ENCODE measurements around the gene ITGB1.
"Not testable (repeated sequence)": the region's sequence is repeated elsewhere in the genome, so short reads cannot be mapped to it uniquely, and the experiment has no call there.

Gene ITGB1

DNA sequence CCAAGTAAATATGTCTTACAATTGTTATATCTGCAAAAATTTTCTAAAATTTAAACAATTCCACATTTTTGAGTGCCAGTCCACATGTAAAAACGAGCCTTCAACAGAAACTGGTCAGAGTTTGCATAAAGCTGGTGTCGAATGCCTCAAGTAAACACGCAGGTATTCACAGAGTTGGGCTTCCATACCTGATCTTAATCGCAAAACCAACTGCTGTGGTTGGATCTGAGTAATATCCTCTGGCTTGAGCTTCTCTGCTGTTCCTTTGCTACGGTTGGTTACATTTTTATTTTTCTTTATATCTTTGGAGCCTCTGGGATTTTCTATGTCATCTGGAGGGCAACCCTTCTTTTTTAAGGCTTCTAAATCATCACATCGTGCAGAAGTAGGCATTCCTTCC lies 28.4 kb downstream of the ITGB1 start:
- DNase-seq: no peak

DNA sequence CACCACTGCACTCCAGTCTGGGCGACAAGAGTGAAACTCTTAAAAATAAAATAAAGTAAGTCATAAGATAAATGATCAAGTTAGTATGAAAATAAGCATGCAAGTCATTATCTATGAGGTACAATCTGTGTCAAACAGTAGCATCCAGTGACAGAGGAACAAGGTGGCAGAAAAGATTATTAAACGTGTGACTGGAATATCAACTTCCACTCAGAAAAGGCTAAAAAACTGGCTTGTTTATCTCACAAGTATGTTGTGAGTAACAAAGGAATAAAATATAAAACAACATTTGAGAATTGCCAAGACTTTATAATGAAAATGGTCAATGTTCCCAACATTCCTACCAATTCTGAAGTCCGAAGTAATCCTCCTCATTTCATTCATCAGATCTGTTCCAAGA lies 30.3 kb downstream of the ITGB1 start:
- no peak for DNase-seq

DNA sequence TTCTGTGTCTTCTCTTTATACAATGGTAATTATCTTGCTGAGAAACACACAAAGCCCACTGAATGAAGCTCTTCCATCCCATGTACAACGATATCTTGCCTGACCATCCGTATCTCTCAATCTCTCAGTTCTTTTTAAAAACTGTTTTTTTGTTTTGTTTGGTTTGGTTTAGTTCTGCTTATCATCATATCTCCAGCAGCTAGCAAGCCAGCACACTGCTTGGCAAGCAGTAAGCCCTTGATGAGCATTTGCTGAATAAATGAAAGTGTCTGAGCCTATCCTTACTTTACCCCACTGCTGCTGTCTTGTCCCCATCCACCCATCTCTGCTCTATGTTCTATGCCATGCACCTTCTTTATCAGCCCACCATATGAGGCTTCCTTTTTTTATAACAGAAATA lies 34.2 kb downstream of the ITGB1 start:
- DNase-seq: no peak

DNA sequence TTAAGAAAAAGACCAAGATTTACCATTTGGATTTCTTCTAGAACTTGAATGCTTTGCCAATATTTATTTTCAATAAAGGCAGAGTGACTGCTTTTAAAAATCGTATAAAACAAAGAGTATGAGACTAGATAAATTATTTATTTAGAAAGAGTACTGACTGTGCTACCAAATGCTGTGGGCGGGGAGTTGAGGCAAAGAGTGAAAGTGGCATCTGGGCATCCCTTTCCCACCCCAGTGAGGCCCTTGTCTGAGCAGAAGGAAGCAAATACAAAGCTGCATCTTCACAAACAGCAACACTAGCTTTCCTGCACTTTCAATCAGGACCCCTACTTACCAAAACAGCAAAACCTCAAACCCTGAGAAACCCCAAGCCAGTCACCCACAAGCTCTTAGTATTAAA lies 34.9 kb downstream of the ITGB1 start:
- DNase-seq: no peak

DNA sequence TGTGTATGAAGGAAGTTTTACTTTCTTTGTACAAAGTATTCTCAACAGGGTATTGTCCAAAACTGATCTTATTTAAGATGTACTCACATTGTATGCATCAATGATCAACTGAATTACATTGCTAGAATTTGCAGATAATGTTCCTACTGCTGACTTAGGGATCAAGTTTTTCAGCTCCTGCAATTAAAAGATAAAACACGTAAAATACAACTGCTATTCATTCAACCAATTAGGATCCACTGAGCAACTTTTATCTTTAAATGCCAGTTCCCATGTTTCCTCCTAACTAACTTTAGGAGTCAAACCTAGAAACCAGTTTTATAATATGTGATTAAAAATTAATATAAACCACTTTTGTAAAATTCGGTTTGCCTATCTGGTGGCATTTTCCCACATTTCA lies 35.9 kb downstream of the ITGB1 start:
- DNase-seq: no peak

DNA sequence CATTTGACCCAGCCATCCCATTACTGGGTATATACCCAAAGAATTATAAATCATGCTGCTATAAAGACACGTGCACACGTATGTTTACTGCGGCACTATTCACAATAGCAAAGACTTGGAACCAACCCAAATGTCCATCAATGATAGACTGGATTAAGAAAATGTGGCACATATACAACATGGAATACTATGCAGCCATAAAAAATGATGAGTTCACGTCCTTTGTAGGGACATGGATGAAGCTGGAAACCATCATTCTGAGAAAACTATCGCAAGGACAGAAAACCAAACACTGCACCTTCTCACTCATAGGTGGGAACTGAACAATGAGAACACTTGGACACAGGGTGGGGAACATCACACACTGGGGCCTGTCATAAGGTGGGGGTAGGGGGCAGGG lies 40.2 kb downstream of the ITGB1 start:
- not testable (repeated sequence) for DNase-seq

DNA sequence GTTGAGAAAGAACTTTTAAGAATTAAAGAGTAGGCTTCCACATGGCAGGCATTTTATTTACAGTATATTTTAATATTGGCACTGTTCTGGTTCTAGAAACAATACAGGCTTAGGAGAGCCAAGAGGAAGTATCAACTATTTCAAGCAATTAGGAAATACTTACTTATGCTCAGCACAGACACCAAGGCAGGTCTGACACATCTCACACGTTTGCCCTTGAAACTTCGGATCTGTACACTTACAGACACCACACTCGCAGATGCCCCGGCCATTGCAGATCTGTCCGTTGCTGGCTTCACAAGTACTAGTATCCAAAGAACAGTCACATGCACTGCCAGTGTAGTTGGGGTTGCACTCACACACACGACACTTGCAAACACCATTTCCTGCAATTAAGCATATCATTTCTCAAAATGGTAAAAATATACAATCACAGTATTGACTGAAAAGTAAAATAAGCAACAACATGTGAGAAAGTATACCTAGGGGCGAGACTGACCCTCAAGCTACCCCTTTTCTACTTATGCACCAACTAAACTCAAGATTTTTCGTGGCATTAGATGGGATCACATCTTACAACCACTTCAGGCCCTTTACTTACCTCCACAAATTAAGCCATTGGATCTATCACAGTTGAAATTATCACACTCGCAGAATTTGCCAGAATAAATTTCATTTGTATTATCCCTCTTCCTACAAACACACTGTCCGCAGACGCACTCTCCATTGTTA lies 46.6 kb downstream of the ITGB1 start:
- DNase-seq: no peak

DNA sequence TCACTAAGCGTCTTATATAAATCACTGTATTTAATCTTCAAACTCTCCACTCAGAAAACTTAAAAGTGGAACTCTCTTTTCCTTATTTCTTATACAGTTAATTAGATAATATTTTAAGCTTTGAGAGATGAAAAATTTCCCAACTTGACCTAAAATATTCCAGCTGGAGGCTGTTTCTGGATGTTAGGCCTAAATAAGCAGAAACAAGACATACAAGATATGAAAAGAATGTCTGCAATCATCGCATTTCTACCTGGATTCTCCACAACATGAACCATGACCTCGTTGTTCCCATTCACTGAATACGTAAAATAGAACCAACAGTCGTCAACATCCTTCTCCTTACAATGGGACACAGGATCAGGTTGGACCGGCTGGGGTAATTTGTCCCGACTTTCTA lies 48.1 kb downstream of the ITGB1 start:
- not testable (repeated sequence) for DNase-seq

DNA sequence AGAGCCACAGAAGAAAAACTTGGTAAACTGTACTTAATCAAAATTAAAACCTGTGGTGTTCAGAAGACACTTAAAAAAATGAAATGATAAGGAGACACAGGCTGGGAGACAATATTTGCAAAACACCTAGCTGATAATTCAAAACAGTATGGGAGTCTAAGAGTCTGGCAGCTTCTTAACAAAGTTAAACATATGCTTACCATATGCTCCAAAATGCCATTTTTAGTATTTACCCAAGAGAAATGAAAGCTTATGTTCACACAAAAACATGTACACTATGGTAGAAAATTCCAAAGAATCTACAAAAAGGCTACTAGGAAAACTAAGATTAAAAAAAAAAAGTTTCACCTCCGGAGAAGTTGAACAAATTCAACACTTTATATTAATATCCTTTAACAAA lies 48.6 kb downstream of the ITGB1 start:
- DNase-seq: no peak

DNA sequence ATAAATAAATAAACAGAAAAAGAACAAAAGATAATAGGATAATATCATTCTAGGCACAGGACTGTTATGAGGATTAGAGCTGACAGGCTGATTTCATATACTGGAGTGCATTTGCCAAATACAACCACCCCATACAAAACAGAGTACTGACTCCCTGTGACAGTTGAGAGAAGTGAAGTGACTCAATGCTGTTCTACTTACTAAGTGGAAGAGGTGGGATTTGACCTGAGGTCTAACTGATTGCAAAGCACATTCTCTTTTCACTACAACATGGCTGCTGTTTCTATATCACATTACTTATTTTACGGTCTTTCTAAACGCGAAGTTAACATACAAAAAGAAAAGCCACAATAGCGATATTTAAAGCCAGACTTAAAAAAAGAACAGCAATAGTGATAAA lies 51.4 kb downstream of the ITGB1 start:
- DNase-seq: no peak

DNA sequence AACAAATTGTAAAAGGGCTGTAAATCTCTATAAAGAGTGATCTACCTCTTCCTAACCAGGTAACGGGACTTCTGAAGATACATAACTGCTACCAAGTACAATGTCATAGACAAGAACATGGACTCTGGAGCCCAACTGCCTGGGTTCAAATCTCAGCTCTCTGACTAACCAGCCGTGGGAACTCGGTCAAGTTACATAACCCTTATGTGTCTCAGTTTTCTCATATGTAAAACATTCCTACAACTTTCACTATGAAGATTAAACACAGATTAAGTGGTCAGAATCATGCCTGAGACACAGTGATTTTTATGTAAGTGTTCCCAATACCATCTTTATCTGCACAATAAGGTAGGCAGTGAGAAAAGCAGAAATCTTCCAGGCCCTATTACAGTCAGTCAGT lies 52.6 kb downstream of the ITGB1 start:
- DNase-seq: no peak

DNA sequence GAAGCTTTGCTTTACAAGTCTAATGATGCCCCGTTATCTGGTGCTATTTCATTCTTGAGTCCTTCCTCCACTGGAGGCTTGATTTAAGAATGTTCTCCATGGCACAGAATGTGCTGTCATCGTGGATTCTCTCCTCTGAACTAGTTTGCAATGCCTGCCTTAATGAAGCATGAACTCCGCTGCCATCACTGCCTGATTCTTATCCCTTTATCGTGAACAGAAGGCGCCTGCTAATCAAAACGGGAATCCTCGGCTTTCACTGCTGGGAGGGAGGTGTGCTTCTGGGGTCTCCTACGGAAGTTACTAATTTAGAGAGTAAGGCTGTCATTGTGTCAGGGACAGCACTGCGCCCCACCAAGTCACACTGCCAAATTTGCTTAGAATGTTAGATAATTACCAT lies 56.2 kb downstream of the ITGB1 start:
- no peak for DNase-seq

DNA sequence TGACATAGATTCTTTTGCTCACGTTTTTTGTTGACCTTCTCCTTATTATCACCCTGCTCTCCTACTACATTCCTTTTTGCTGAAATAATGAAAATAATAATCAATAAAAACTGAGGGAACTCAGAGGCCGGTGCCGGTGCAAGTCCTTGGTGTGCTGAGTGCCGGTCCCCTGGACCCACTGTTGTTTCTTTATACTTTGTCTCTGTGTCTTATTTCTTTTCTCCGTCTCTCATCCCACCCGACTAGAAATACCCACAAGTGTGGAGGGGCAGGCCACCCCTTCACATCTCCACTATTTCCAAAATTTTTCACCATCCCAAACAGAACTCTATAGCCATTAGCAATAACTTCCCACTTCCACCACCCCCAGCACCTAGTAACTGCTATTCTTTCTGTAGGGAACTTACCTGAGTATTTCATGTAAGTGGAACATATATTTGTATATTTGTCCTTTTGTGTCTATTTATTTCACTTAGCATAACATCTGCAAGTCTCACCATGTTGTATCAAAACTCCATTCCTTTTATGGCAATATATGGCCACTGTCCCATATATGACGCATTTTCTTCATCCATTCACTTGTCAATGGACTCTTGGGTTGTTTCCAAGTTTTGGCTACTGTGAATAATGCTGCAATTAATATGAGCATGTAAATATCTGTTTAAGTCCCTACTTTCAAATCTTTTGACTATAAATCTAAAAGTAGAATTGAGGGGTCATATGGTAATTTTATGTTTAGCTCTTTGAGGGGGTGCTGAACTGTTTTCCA lies 62.6 kb downstream of the ITGB1 start:
- DNase-seq: not testable (repeated sequence)

DNA sequence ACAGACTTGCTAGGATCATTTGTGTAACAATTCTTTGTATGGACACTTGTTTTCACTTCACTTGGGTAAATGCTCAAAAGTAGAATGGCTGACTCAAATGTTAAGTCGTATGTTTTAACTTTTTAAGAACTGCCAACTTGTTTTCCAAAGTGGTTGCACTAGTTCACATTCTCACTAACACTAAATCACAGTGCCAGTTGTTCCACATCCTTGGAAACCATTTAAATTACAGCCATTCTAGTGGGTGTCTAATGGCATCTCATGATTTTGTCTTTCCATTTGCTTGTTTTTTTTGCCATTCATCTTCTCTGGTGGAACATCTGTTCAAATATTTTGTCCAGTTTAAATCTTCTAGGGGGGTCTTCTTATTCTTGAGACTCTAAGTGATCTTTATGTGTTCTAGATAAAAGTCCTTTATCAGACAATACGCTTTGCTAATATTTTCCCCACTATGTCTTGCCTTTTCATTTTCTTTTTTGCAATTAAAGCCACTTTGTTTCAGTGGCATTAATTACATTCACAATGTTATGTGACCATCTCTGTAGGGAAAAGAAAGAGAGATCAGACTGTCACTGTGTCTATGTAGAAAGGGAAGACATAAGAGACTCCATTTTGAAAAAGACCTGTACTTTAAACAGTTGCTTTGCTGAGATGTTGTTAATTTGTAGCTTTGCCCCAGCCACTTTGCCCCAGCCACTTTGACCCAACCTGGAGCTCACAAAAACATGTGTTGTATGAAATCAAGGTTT lies 63.9 kb downstream of the ITGB1 start:
- DNase-seq: no peak

DNA sequence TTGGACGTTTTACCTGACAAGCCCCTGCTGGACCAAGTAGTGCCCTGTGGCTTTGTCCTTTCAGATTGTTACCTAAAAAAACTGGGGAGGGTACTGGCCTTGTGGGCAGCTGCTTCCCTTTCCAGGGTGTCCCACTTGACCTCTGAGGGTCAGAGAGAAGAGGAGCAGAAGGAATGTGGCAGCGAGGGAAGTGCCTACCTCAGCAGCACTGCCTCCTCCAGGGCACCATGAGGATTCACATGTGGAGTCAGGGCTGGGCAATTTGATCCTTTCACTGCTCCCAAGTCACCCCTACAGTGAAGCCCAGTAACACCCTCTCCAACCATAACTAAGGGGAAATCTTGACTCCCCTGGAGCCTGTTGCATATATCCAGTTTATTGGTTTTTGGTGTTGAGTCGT lies 64.6 kb downstream of the ITGB1 start:
- DNase-seq: no peak

DNA sequence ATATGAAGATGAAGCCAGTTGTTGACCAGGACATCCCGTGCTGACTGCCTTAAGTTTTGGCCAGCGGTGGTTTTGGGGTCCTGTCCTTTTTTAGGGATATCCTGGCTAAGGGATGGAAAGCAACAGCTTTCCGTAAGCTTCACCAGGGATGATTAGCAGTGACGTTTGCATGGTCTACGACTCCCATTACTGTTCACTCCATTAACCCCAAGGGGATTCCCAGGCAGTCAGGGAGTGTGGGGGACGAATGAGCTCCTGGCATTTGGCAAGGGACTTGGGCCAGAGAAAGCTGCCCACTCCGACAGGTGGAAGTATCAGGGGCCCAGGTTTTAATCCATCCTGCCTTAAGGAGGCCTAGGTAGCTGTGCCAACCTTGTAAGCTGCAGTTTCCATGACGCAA lies 66.8 kb downstream of the ITGB1 start:
- no peak for DNase-seq

DNA sequence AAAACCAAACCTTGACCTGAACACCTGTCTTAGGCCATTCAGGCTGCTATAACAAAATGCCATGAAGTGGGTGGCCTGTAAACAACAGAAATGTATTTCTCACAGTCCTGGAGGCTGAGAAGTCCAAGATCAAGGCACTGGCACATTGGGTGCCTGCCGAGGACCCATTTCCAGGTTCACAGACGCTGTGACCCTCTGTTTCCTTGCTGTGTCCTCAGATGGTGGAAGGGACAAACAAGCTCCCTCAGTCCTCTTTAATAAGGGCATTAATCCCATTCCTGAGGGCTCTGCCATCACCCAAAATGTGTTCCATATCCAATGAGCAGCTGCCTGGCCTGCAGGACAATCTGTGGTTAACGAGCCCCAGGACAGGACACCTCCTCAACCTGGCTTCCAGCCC lies 67.6 kb downstream of the ITGB1 start:
- no peak for DNase-seq

DNA sequence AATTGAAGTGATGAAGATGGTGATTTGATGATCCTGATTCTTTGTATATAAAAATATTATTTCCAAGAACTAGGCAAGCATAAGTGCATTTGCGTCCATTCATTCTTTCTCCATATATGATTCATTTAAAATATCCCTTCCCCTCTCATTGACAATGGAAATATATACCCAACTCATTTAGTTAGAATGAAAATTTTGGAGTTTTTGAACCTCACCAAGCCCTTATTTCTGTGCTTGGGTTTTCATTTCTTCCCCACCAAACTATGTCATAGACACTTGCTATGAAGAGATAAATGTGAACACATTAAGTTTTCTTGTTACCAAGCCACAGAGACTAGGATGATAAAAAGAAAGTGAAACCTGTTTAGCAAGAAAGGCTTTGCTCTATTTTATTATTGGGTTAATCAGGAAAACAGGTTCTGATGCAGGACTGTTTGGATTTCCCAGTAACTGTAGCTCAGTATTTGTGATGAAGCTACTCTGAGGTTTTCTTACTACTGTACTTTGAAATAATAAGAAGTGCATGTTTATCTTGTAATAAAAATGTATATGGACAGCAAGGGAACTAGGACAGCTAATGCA lies 68.3 kb downstream of the ITGB1 start:
- no peak for DNase-seq

DNA sequence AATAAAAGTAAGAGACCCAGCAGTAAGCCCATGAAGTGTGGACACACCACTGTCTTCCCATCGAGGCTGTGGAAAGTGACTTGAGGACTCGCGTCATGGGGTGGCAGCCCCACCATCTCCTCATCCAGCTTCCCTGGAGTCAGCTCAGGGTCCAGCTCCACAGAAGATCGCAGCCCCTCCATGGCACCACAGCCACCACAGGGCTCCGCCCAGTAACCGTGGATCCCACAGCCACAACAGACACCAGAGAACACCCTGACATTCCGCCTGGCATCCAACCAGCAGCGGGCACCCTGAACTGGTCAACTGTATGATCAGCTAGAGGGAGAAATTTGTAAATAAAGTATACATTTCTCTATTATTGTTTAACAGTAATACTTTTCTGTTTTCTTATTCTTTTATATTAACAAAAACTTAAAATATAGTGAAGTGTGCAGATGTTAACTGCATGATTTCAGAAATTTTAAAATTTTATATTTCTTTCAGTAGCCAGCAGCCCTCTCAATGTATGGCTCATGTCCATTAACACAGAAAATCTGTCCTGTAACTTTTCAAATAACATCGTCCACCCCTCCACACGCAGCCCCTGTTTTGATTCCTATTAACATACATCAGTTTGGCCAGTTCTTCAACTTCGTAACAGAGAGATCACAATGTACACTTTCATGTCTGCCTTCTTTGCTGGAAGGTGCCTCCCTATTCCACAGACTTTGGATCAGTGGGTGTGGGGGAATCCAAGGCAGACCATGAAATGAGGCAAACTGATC lies 69.7 kb downstream of the ITGB1 start:
- no peak for DNase-seq

DNA sequence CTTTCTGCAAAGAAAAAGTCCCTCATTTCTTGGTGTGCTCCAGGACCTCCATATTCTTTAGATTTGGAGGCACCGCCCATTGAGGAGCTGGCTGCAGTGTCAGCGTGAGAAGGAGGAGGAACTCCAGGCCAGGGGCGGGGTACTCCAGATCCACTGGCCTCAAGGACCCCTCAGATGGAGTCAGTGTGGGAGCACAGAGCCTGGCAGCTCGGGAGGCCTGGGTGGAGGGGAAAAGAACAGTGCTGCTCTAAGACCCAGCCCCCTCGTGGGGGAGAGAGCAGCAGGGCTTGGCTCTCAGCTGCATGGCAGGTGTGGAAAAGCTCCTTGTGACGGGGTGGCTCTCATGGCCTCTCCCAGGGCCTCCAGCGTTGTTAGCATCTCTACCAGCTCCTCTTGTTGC lies 70.5 kb downstream of the ITGB1 start:
- DNase-seq: no peak

DNA sequence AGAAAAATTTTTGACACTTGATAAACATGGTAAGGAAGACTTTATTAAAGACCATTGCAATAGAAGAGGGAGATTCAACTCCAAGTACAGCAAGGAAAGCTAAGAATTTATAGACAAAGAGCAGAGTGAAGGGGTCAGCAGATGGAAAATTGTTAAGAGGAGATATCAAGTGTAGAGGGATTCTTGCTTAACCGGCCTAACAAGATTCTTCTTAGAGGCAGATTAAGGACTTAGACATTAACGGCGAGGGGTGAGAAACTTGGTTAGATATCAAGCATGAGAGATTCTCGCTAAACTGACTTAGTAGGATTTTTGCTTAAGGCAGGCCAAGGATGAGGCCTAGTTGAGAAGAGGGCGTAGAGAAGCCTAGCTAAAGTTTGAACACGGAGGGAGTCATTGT lies 76.0 kb downstream of the ITGB1 start:
- DNase-seq: no peak

DNA sequence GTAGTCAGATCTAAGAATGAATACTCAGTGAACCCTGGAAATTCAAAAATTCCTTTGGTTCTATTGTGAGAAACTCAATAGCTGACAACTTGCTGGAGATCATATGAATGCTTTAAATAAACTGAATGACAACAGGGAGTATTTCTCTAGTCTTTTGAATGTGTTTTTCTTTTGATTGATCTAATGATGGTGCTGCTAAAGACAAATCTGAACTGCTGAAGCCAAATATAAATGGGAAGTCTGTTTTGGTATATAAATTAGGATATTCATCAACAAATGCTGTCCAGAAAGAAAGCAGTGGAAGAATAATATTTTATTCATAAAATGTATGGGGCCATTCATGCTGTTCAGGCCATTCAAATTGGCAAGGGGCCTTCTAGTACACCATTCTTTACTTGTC lies 79.4 kb downstream of the ITGB1 start:
- no peak for DNase-seq

DNA sequence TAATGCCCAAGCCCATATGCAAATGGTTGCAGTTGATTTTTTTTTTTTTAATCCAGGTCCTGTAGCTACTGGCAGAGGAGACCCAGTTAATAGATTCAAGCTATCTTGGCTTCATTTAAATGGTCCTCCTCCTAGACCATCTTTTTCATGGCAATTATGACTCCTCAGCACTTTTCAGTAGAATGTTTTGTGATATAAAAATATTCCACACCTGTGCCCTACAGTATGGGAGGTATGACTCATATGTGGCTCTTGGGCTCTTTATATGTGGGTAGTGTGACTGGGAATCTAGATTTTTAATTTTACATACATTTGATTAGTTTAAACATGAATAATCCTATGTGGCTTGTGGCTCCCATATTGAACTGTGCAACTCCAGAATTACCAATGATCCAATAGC lies 80.1 kb downstream of the ITGB1 start:
- DNase-seq: no peak
